ENCODE data around the gene CMIP.
A peak's percentile ranks its signal among the peaks of the same experiment; 100 is the strongest.

Gene CMIP

GRCh38 chr16:81467815-81468214 is 23.2 kb downstream of the CMIP start:
- Histone ChIP-seq H3K4me3 (ENCODE audit: insufficient read depth, low read length, poor library complexity, severe bottlenecking) (no peak overlapping the region), H3F3A (ENCODE audit: insufficient read depth) (peaks cover 16% of the 10 kb centered on the region), H3K27ac (ENCODE audit: low read depth, low read length) (no peak overlapping the region), H2AFZ (ENCODE audit: low read depth, low read length, severe bottlenecking) (no peak overlapping the region), H3K4me2 (ENCODE audit: low read depth, low read length, poor library complexity, severe bottlenecking) (no peak overlapping the region), H3K9ac (ENCODE audit: low read length) (no peak overlapping the region), H3K9me2 (replicated peaks; ENCODE audit: insufficient read depth, low read length) (no peaks in the 10 kb centered on the region), H3K79me2 (ENCODE audit: insufficient read depth, low read length) (peaks cover 69% of the 10 kb centered on the region), H4K20me1 (ENCODE audit: low read depth, low read length) (no peaks in the 10 kb centered on the region), H3K27me3 (ENCODE audit: low read length) (no peaks in the 10 kb centered on the region), H3K36me3 (ENCODE audit: low read length) (no peaks in the 10 kb centered on the region), H3K9me3 (ENCODE audit: insufficient read depth, low read length) (no peaks in the 10 kb centered on the region)
- no peak for TF ChIP-seq EZH2phosphoT487 (conservative IDR thresholded peaks at IDR 0.05; ENCODE audit: low read length)
- TF ChIP-seq CTCF (IDR thresholded peaks at IDR 0.05; ENCODE audit: insufficient read depth, low read length, poor library complexity, severe bottlenecking): no peak

GRCh38 chr16:81468269-81468902 is 23.8 kb downstream of the CMIP start:
- Histone ChIP-seq H3K36me3 (ENCODE audit: low read length) (no peaks in the 10 kb centered on the region), H3F3A (ENCODE audit: insufficient read depth) (peaks cover 16% of the 10 kb centered on the region), H3K79me2 (ENCODE audit: insufficient read depth, low read length) (peaks cover 64% of the 10 kb centered on the region), H3K4me2 (ENCODE audit: low read depth, low read length, poor library complexity, severe bottlenecking) (no peak overlapping the region), H3K27ac (ENCODE audit: low read depth, low read length) (no peak overlapping the region), H2AFZ (ENCODE audit: low read depth, low read length, severe bottlenecking) (no peak overlapping the region), H3K27me3 (ENCODE audit: low read length) (no peaks in the 10 kb centered on the region), H4K20me1 (ENCODE audit: low read depth, low read length) (no peaks in the 10 kb centered on the region), H3K9ac (ENCODE audit: low read length) (no peak overlapping the region), H3K9me3 (ENCODE audit: insufficient read depth, low read length) (no peaks in the 10 kb centered on the region), H3K9me2 (replicated peaks; ENCODE audit: insufficient read depth, low read length) (no peaks in the 10 kb centered on the region), H3K4me3 (ENCODE audit: insufficient read depth, low read length, poor library complexity, severe bottlenecking) (no peak overlapping the region)
- no peak for TF ChIP-seq CTCF (IDR thresholded peaks at IDR 0.05; ENCODE audit: insufficient read depth, low read length, poor library complexity, severe bottlenecking)
- TF ChIP-seq EZH2phosphoT487 (conservative IDR thresholded peaks at IDR 0.05; ENCODE audit: low read length): no peak

GRCh38 chr16:81469183-81469677 is 24.6 kb downstream of the CMIP start:
- Histone ChIP-seq H2AFZ (ENCODE audit: low read depth, low read length, severe bottlenecking) (no peak overlapping the region), H3K9me3 (ENCODE audit: insufficient read depth, low read length) (no peaks in the 10 kb centered on the region), H3K27ac (ENCODE audit: low read depth, low read length) (peak overlapping the region; percentile 84), H3K36me3 (ENCODE audit: low read length) (no peaks in the 10 kb centered on the region), H3K4me3 (ENCODE audit: insufficient read depth, low read length, poor library complexity, severe bottlenecking) (no peak overlapping the region), H4K20me1 (ENCODE audit: low read depth, low read length) (no peaks in the 10 kb centered on the region), H3K79me2 (ENCODE audit: insufficient read depth, low read length) (peaks cover 56% of the 10 kb centered on the region), H3K27me3 (ENCODE audit: low read length) (no peaks in the 10 kb centered on the region), H3K9ac (ENCODE audit: low read length) (peak overlapping the region; percentile 39), H3K4me2 (ENCODE audit: low read depth, low read length, poor library complexity, severe bottlenecking) (peak overlapping the region; percentile 57), H3K9me2 (replicated peaks; ENCODE audit: insufficient read depth, low read length) (no peaks in the 10 kb centered on the region), H3F3A (ENCODE audit: insufficient read depth) (peaks cover 16% of the 10 kb centered on the region)
- TF ChIP-seq EZH2phosphoT487 (conservative IDR thresholded peaks at IDR 0.05; ENCODE audit: low read length) (no peak), CTCF (IDR thresholded peaks at IDR 0.05; ENCODE audit: insufficient read depth, low read length, poor library complexity, severe bottlenecking) (no peak)
